Measurements from ENCODE around the gene TRAF1.
A peak's percentile ranks its signal among the peaks of the same experiment; 100 is the strongest.

The TRAF1 gene

GRCh38 chr9:120878188-120879130, 48.1 kb downstream of the TRAF1 start:
- H3K9ac ChIP-seq (ENCODE audit: low read length) = peak overlapping the region; percentile 39
- H3K4me1 ChIP-seq (ENCODE audit: insufficient read depth, low read length) = peaks cover 6% of the 10 kb centered on the region
- peak overlapping the region in 1 of 2 donors; percentile 76 for H3K4me3 ChIP-seq (ENCODE audit: low read depth in 1 of 2, low read length in 2 of 2)

GRCh38 chr9:120877276-120878034, 49.1 kb downstream of the TRAF1 start:
- Histone ChIP-seq H3K27ac (ENCODE audit: low read depth, low read length) (peak overlapping the region; percentile 88), H3K27me3 (ENCODE audit: control insufficient read depth in 1 of 2, insufficient read depth in 2 of 2, low read length in 2 of 2) (no peaks in the 10 kb centered on the region), H3K4me1 (ENCODE audit: insufficient read depth, low read length) (peaks cover 6% of the 10 kb centered on the region), H3K4me3 (ENCODE audit: low read depth in 1 of 2, low read length in 2 of 2) (peak overlapping the region; percentile 68 to 76), H3K9ac (ENCODE audit: low read length) (peak overlapping the region; percentile 39), H3K36me3 (ENCODE audit: insufficient read depth, low read length) (no peaks in the 10 kb centered on the region), H3K9me3 (ENCODE audit: low read length) (no peaks in the 10 kb centered on the region)

More at GRCh38 chr9:120878188-120879130, 48.1 kb downstream of the TRAF1 start:
- Histone ChIP-seq H3K36me3 (ENCODE audit: insufficient read depth, low read length) (no peaks in the 10 kb centered on the region), H3K27me3 (ENCODE audit: control insufficient read depth in 1 of 2, insufficient read depth in 2 of 2, low read length in 2 of 2) (no peaks in the 10 kb centered on the region), H3K9me3 (ENCODE audit: low read length) (no peaks in the 10 kb centered on the region), H3K27ac (ENCODE audit: low read depth, low read length) (no peak overlapping the region)

GRCh38 chr9:120876842-120877240, 49.8 kb downstream of the TRAF1 start, which contains the start of gene PHF19:
TSS of gene PHF19 (minus strand) at chr9:120877188. CDS start at chr9:120874741, 2,447 bp downstream.
- Histone ChIP-seq H3K36me3 (ENCODE audit: insufficient read depth, low read length) (no peaks in the 10 kb centered on the region), H3K9me3 (ENCODE audit: low read length) (no peaks in the 10 kb centered on the region), H3K9ac (ENCODE audit: low read length) (peak within 1 kb of the TSS; percentile 61), H3K27me3 (ENCODE audit: control insufficient read depth in 1 of 2, insufficient read depth in 2 of 2, low read length in 2 of 2) (no peaks in the 10 kb centered on the region), H3K4me3 (ENCODE audit: low read depth in 1 of 2, low read length in 2 of 2) (peak within 1 kb of the TSS; percentile 68 to 76), H3K27ac (ENCODE audit: low read depth, low read length) (peak within 1 kb of the TSS; percentile 88), H3K4me1 (ENCODE audit: insufficient read depth, low read length) (peaks cover 6% of the 10 kb centered on the region)

GRCh38 chr9:120875954-120876841, 50.4 kb downstream of the TRAF1 start:
- Histone ChIP-seq H3K4me1 (ENCODE audit: insufficient read depth, low read length) (peaks cover 6% of the 10 kb centered on the region), H3K27me3 (ENCODE audit: control insufficient read depth in 1 of 2, insufficient read depth in 2 of 2, low read length in 2 of 2) (no peaks in the 10 kb centered on the region), H3K9me3 (ENCODE audit: low read length) (no peaks in the 10 kb centered on the region)

GRCh38 chr9:120875643-120875953, 51.0 kb downstream of the TRAF1 start:
- H3K9me3 ChIP-seq (ENCODE audit: low read length) = no peaks in the 10 kb centered on the region
- peaks cover 6% of the 10 kb centered on the region for H3K4me1 ChIP-seq (ENCODE audit: insufficient read depth, low read length)
- peak overlapping the region; percentile 36 for H3K27ac ChIP-seq (ENCODE audit: low read depth, low read length)
- H3K27me3 ChIP-seq (ENCODE audit: control insufficient read depth in 1 of 2, insufficient read depth in 2 of 2, low read length in 2 of 2) = no peaks in the 10 kb centered on the region
- no peak overlapping the region for H3K9ac ChIP-seq (ENCODE audit: low read length)
- H3K36me3 ChIP-seq (ENCODE audit: insufficient read depth, low read length) = no peaks in the 10 kb centered on the region
- peak overlapping the region in 1 of 2 donors; percentile 71 for H3K4me3 ChIP-seq (ENCODE audit: low read depth in 1 of 2, low read length in 2 of 2)

More at GRCh38 chr9:120875954-120876841, 50.4 kb downstream of the TRAF1 start:
- Histone ChIP-seq H3K27ac (ENCODE audit: low read depth, low read length) (peak overlapping the region; percentile 36), H3K4me3 (ENCODE audit: low read depth in 1 of 2, low read length in 2 of 2) (peak overlapping the region; percentile 50 to 71), H3K9ac (ENCODE audit: low read length) (peak overlapping the region; percentile 61), H3K36me3 (ENCODE audit: insufficient read depth, low read length) (no peaks in the 10 kb centered on the region)

- Histone ChIP-seq H3K9ac (ENCODE audit: low read length) (no peak overlapping the region), H3K27ac (ENCODE audit: low read depth, low read length) (no peak overlapping the region), H3K27me3 (ENCODE audit: control insufficient read depth in 1 of 2, insufficient read depth in 2 of 2, low read length in 2 of 2) (no peaks in the 10 kb centered on the region), H3K9me3 (ENCODE audit: low read length) (no peaks in the 10 kb centered on the region), H3K4me3 (ENCODE audit: low read depth in 1 of 2, low read length in 2 of 2) (no peak overlapping the region), H3K36me3 (ENCODE audit: insufficient read depth, low read length) (no peaks in the 10 kb centered on the region), H3K4me1 (ENCODE audit: insufficient read depth, low read length) (peaks cover 6% of the 10 kb centered on the region)
Measured at GRCh38 chr9:120875195-120875565, 51.4 kb downstream of the TRAF1 start.

- Histone ChIP-seq H3K4me1 (ENCODE audit: insufficient read depth, low read length) (peaks cover 6% of the 10 kb centered on the region), H3K27ac (ENCODE audit: low read depth, low read length) (no peak overlapping the region), H3K9me3 (ENCODE audit: low read length) (no peaks in the 10 kb centered on the region), H3K27me3 (ENCODE audit: control insufficient read depth in 1 of 2, insufficient read depth in 2 of 2, low read length in 2 of 2) (no peaks in the 10 kb centered on the region), H3K9ac (ENCODE audit: low read length) (no peak overlapping the region), H3K4me3 (ENCODE audit: low read depth in 1 of 2, low read length in 2 of 2) (no peak overlapping the region), H3K36me3 (ENCODE audit: insufficient read depth, low read length) (no peaks in the 10 kb centered on the region)
Measured at GRCh38 chr9:120874226-120875194, 52.1 kb downstream of the TRAF1 start.

- Histone ChIP-seq H3K9ac (ENCODE audit: low read length) (no peak overlapping the region), H3K36me3 (ENCODE audit: insufficient read depth, low read length) (no peaks in the 10 kb centered on the region), H3K9me3 (ENCODE audit: low read length) (no peaks in the 10 kb centered on the region), H3K27ac (ENCODE audit: low read depth, low read length) (no peak overlapping the region), H3K27me3 (ENCODE audit: control insufficient read depth in 1 of 2, insufficient read depth in 2 of 2, low read length in 2 of 2) (no peaks in the 10 kb centered on the region), H3K4me1 (ENCODE audit: insufficient read depth, low read length) (peaks cover 6% of the 10 kb centered on the region), H3K4me3 (ENCODE audit: low read depth in 1 of 2, low read length in 2 of 2) (no peak overlapping the region)
Measured at GRCh38 chr9:120873512-120873911, 53.1 kb downstream of the TRAF1 start.

- Histone ChIP-seq H3K4me3 (ENCODE audit: low read depth in 1 of 2, low read length in 2 of 2) (no peak overlapping the region), H3K9me3 (ENCODE audit: low read length) (no peaks in the 10 kb centered on the region), H3K27ac (ENCODE audit: low read depth, low read length) (no peak overlapping the region), H3K9ac (ENCODE audit: low read length) (no peak overlapping the region), H3K36me3 (ENCODE audit: insufficient read depth, low read length) (no peaks in the 10 kb centered on the region), H3K27me3 (ENCODE audit: control insufficient read depth in 1 of 2, insufficient read depth in 2 of 2, low read length in 2 of 2) (no peaks in the 10 kb centered on the region), H3K4me1 (ENCODE audit: insufficient read depth, low read length) (peaks cover 11% of the 10 kb centered on the region)
Measured at GRCh38 chr9:120872791-120873502, 53.6 kb downstream of the TRAF1 start.

- H3K4me1 ChIP-seq (ENCODE audit: insufficient read depth, low read length) = peaks cover 7% of the 10 kb centered on the region
- H3K9ac ChIP-seq (ENCODE audit: low read length) = no peak overlapping the region
- peaks cover 8% of the 10 kb centered on the region for H3K36me3 ChIP-seq (ENCODE audit: insufficient read depth, low read length)
- H3K9me3 ChIP-seq (ENCODE audit: low read length) = no peaks in the 10 kb centered on the region
- H3K27ac ChIP-seq (ENCODE audit: low read depth, low read length) = no peak overlapping the region
- H3K4me3 ChIP-seq (ENCODE audit: low read depth in 1 of 2, low read length in 2 of 2) = no peak overlapping the region
- no peaks in the 10 kb centered on the region for H3K27me3 ChIP-seq (ENCODE audit: control insufficient read depth in 1 of 2, insufficient read depth in 2 of 2, low read length in 2 of 2)
Measured at GRCh38 chr9:120870206-120870605, 56.4 kb downstream of the TRAF1 start.

All from muscle layer of colon (tissue), 2 donors.